ENCODE results near the gene PXDC1.
A peak's percentile ranks its signal among the peaks of the same experiment; 100 is the strongest.
"Not testable (repeated sequence)": the region's sequence is repeated elsewhere in the genome, so short reads cannot be mapped to it uniquely, and the experiment has no call there.

The PXDC1 gene

DNA sequence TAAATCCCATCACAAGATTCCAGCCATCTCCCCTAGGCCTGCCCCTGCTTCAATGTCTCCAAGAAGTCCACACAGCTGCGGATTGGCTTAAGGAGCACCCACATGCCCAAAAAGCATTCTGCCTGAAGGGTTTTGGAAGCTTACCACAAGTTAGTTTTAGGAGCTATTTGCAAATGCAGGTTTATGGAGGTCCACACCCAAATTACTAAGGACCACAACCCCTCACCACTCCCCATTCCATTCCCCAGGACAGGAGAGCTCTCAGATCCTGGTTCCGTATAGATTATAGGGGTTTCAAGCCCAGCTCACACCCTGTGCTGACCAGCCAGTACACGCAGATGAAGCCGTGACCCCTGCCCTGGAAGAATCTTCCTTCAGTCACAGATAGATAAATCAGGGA, 24.3 kb upstream of the PXDC1 start:
- Mint-ChIP-seq H3K27me3 (peaks cover 6 to 13% of the 10 kb centered on the region in 2 donors), H3K4me1 (peaks cover 10 to 15% of the 10 kb centered on the region in 2 donors), H3K36me3 (no peaks in the 10 kb centered on the region), H3K4me3 (no peak overlapping the region), H3K27ac (no peak overlapping the region), H3K9me3 (no peaks in the 10 kb centered on the region)
- DNase-seq (no peak), ATAC-seq (replicated peaks) (no peak)

DNA sequence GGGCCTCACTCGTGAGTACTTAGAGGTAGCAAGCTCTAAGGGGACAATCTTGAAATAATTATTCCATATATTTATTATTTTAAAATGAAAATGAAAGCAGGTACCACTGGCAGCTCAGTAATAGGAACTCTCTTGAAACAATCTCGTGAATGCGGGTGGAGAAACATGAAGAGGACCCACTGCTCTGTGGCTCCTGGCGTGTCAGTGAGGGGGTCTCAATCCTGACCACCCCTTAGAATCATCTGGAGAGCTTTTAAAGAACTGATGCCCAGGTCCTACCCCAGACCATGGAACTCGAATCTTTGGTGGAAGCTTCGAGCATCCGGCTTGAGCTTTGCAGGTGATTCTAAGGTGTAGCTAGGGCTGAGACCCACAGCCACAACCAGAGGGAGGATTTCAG, 23.9 kb upstream of the PXDC1 start:
- Mint-ChIP-seq H3K9me3 (no peaks in the 10 kb centered on the region), H3K4me3 (no peak overlapping the region), H3K36me3 (no peaks in the 10 kb centered on the region), H3K27ac (no peak overlapping the region), H3K4me1 (peaks cover 11 to 19% of the 10 kb centered on the region in 2 donors), H3K27me3 (peaks cover 6 to 13% of the 10 kb centered on the region in 2 donors)
- no peak for DNase-seq
- no peak for ATAC-seq (replicated peaks)

DNA sequence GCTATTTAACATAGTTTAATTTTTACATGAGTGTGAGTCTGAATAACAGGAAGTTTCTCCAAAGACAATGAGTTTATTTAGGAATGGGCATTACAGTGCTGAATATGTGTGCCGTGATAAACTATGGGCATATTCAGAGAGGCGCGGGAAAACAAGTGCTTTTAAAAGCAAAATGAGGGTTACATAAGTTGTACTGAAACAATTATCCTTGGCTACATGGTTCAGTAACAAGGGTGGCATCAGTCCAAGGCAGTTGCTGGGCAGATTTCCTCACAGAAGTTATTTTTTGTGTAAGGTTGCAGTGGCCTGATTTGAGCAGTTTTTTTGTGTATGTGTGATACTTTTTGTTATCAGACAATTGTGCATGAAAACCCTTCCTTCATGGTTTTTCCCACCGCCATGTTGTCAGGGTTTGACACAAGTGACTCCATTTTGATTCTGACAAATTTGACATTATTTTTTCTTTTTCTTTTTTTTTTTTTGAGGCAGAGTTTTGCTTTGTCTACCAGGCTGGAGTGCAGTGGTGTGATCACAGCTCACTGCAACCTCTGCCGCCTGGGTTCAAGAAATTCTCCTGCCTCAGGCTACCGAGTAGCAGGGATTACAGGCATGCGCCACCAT, 22.3 kb upstream of the PXDC1 start:
- peaks cover 23 to 35% of the 10 kb centered on the region in 2 donors for H3K4me1 Mint-ChIP-seq
- peaks cover 6 to 8% of the 10 kb centered on the region in 2 donors for H3K27me3 Mint-ChIP-seq
- DNase-seq (no peak), ATAC-seq (replicated peaks) (no peak)
- no peaks in the 10 kb centered on the region for H3K36me3 Mint-ChIP-seq
- H3K27ac Mint-ChIP-seq, result no peak overlapping the region
- H3K4me3 Mint-ChIP-seq, result no peak overlapping the region
- no peaks in the 10 kb centered on the region for H3K9me3 Mint-ChIP-seq

DNA sequence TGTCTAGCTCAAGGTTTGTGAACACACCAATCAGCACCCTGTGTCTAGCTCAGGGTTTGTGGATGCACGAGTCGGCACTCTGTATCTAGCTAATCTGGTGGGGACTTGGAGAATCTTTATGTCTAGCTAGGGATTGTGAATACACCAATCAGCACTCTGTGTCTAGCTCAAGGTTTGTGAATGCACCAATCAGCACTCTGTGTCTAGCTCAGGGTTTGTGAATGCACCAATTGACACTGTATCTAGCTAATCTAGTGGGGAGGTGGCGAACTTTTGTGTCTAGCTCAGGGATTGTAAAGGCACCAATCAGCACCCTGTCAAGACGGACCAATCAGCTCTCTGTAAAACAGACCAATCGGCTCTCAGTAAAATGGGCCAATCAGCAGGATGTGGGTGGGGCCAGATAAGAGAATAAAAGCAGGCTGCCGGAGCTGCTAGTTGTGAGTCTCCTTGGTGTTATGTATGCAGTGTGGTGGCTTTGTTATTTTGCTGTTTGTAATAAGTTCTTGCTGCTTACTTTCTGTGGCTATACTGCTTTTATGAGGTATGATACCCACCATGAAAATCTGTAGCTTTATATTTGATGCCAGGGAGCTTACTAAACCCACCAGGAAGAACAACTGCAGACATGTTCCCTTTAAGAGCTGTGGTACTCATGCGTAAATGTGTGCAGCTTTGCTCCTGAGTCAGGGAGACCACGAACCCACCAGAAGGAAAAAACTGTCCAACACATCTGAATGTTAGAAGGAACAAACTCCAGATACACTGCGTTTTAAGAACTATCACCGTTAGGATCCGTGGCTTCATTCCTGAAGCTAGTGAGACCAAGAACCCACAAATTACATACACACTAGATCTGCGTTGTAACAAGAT, 20.9 kb upstream of the PXDC1 start:
- not testable (repeated sequence) for H3K27ac Mint-ChIP-seq; H3K4me3 Mint-ChIP-seq; H3K9me3 Mint-ChIP-seq; H3K36me3 Mint-ChIP-seq; H3K27me3 Mint-ChIP-seq; ATAC-seq (replicated peaks); DNase-seq
- H3K4me1 Mint-ChIP-seq, result peaks cover 29 to 49% of the 10 kb centered on the region in 2 donors

DNA sequence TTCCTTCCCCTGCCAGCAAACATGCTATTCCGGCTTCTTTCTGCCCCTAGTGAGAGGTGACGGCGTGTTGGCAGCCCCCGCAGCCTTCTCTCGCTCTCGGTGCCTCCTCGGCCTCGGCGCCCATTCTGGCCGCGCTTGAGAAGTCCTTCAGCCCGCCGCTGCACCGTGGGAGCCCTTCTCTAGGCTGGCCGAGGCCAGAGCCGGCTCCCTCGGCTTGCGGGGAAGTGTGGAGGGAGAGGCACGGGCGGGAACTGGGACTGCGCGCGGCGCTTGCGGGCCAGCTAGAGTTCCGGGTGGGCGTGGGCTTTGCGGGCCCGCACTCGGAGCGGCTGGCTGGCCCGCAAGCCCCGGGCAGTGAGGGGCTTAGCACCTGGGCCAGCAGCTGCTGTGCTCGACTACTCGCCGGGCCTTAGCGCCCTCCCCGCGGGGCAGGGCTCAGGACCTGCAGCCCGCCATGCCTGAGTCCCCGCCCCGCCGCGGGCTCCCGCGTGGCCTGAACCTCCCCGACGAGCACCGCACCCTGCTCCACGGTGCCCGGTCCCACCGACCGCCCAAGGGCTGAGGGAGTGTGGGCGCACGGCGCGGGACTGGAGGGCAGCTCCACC, 20.0 kb upstream of the PXDC1 start:
- H3K4me3 Mint-ChIP-seq, result peak overlapping the region in 1 of 2 donors; percentile 71
- no peak for ATAC-seq (replicated peaks)
- H3K9me3 Mint-ChIP-seq, result no peaks in the 10 kb centered on the region
- H3K4me1 Mint-ChIP-seq, result peaks cover 25 to 51% of the 10 kb centered on the region in 2 donors
- peaks cover 0 to under 1% of the 10 kb centered on the region in 2 donors for H3K27me3 Mint-ChIP-seq
- no peaks in the 10 kb centered on the region for H3K36me3 Mint-ChIP-seq
- H3K27ac Mint-ChIP-seq, result no peak overlapping the region
- DNase-seq, result no peak

DNA sequence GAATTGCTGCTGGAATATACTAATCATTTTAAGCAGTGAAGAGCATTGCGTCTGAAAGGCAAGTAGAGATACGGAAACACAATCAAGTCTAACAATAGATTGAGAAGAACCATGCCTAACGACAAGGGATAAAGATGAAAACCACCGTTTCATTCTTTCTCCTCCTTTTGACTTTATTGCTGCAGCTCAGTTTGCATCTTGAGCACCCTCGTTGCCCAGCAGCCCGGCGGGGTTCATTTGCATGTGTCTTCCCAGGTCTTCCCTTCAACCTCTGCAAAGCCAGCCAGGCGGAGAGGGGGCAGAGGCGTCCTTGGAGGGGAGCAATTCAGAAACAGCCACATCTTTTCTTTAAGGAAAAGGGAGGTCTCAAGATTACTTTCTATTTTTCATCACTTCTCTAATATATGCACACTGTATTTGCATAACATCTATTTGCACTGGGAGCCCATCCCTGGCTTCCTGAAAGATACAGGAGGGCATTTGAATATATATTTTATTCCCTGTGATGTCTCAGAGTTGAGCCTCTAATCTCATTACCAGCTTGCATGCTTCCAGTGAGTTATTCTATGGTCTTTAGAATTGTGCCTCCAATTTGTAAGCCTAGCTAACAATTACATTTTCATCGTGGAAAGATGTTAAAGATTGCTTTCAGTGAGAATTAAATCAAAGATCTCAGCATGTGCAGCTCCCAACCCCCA, 18.7 kb upstream of the PXDC1 start:
- no peaks in the 10 kb centered on the region for H3K27me3 Mint-ChIP-seq
- H3K4me3 Mint-ChIP-seq, result peak overlapping the region; percentile 66 to 74
- H3K27ac Mint-ChIP-seq, result peak overlapping the region; percentile 97
- no peaks in the 10 kb centered on the region for H3K9me3 Mint-ChIP-seq
- H3K36me3 Mint-ChIP-seq, result no peaks in the 10 kb centered on the region
- H3K4me1 Mint-ChIP-seq, result peaks cover 37 to 64% of the 10 kb centered on the region in 2 donors
- DNase-seq, result no peak
- ATAC-seq (replicated peaks), result peak in 1 of 2 donors; percentile 26

DNA sequence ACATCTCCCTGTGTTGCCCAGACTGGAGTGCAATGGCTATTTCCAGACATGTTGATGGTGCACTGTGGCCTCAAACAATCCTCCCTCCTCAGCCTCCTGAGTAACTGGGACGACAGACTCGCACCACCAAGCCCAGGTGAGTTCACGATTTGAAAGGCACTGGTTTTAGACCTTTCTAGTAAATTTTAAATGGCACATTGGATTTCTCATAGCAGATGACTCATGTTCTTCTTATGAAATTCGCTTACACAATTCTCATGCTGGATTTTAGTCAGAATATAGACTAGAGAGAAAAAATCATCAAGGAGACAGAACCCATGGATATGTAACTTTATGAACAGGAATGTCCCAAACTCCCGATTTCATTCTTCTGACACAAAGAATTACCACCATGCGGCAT, 18.1 kb upstream of the PXDC1 start:
- no peaks in the 10 kb centered on the region for H3K27me3 Mint-ChIP-seq
- H3K4me1 Mint-ChIP-seq, result peaks cover 39 to 70% of the 10 kb centered on the region in 2 donors
- H3K27ac Mint-ChIP-seq, result peak overlapping the region; percentile 97
- DNase-seq (no peak), ATAC-seq (replicated peaks) (peak in 1 of 2 donors; percentile 31)
- H3K9me3 Mint-ChIP-seq, result no peaks in the 10 kb centered on the region
- H3K36me3 Mint-ChIP-seq, result no peaks in the 10 kb centered on the region
- peak overlapping the region; percentile 66 to 74 for H3K4me3 Mint-ChIP-seq

DNA sequence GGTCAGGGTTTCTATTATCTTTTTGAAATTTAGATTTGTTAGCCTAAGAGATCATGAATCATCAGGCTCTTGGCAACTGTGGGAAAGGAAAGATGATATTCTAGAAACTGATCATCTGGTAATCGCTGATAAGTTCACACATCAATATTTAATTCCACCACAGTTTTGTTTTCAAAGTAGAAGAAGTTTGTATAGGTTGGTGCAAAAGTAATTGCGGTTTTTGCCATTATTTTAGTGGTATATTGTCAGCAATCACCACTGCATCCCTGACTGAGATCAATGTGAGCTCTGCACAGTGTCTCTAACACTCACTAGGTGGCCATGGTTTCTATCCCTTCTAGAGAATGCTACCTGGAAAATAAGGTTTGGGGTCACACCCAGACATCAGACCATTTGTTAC, 17.0 kb upstream of the PXDC1 start:
- peaks cover 39 to 78% of the 10 kb centered on the region in 2 donors for H3K4me1 Mint-ChIP-seq
- no peaks in the 10 kb centered on the region for H3K27me3 Mint-ChIP-seq
- no peaks in the 10 kb centered on the region for H3K9me3 Mint-ChIP-seq

DNA sequence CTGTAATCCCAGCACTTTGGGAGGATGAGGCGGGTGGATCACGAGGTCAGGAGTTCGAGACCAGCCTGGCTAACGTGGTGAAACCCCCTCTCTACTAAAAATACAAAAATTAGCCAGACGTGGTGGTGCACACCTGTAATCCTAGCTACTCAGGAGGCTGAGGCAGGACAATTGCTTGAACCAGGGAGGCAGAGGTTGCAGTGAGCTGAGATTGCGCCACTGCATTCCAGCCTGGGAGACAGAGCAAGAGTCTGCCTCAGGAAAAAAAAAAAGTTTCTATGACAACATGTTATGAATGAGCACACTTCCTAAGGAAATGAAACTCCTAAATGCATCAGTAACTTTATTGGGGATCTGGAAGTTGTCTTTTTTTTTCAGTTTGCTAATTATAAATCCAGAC, 16.0 kb upstream of the PXDC1 start:
- DNase-seq; H3K36me3 Mint-ChIP-seq; ATAC-seq (replicated peaks); H3K9me3 Mint-ChIP-seq; H3K27me3 Mint-ChIP-seq: not testable (repeated sequence)
- Mint-ChIP-seq H3K27ac (peak overlapping the region; percentile 89), H3K4me3 (peak overlapping the region in 1 of 2 donors; percentile 17), H3K4me1 (peaks cover 39 to 78% of the 10 kb centered on the region in 2 donors)

More for the DNA sequence above, 17.0 kb upstream of the PXDC1 start:
- Mint-ChIP-seq H3K36me3 (no peaks in the 10 kb centered on the region), H3K27ac (no peak overlapping the region), H3K4me3 (no peak overlapping the region)
- DNase-seq (no peak), ATAC-seq (replicated peaks) (no peak)

DNA sequence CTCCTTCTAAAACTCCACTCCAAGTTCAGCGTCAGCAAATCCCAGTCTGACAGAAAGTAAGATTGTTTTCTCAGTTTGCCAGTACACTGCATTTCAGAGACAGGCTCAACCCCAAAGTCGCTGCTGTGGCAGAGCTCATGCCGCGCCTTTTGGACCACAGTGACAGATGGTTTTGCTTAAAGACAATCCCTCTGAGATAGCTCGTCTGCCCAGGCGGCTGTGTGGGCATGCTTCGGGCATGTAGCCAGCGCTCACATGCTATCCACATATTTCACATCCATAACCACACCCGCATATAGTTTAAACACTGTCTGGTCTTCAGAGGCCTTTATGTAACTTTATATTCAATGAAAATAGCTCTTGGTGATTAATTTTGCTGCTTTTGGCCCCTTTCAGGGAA, 14.7 kb upstream of the PXDC1 start:
- ATAC-seq (replicated peaks) (no peak), DNase-seq (no peak)
- Mint-ChIP-seq H3K27ac (peak overlapping the region; percentile 73), H3K27me3 (no peaks in the 10 kb centered on the region), H3K9me3 (no peaks in the 10 kb centered on the region), H3K4me1 (peaks cover 39 to 74% of the 10 kb centered on the region in 2 donors), H3K4me3 (peak overlapping the region; percentile 33 to 55), H3K36me3 (no peaks in the 10 kb centered on the region)

DNA sequence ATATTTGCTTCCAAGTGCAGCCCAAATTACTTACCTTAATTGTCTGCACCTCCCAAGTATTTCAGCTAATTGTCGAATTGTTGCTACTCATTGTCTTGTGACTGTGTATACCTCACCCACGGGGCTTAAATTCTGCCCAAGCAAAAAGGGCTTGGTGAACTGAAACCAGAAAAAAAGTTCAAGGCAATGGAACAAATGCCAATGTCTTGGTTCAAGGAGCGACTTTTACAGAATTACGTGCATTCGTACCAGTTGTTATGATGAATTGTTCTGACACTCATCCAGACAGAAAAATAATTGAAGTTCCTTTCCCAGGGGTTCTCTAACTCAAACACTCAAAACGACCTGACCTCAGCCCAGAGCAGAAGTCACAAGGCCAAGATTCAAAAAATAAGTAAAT, 13.9 kb upstream of the PXDC1 start:
- Mint-ChIP-seq H3K36me3 (no peaks in the 10 kb centered on the region), H3K27me3 (no peaks in the 10 kb centered on the region), H3K27ac (peak overlapping the region; percentile 96), H3K9me3 (no peaks in the 10 kb centered on the region), H3K4me1 (peaks cover 35 to 66% of the 10 kb centered on the region in 2 donors), H3K4me3 (peak overlapping the region; percentile 67 to 75)
- ATAC-seq (replicated peaks), result peak; percentile 77 to 83
- peak; percentile 47 for DNase-seq

DNA sequence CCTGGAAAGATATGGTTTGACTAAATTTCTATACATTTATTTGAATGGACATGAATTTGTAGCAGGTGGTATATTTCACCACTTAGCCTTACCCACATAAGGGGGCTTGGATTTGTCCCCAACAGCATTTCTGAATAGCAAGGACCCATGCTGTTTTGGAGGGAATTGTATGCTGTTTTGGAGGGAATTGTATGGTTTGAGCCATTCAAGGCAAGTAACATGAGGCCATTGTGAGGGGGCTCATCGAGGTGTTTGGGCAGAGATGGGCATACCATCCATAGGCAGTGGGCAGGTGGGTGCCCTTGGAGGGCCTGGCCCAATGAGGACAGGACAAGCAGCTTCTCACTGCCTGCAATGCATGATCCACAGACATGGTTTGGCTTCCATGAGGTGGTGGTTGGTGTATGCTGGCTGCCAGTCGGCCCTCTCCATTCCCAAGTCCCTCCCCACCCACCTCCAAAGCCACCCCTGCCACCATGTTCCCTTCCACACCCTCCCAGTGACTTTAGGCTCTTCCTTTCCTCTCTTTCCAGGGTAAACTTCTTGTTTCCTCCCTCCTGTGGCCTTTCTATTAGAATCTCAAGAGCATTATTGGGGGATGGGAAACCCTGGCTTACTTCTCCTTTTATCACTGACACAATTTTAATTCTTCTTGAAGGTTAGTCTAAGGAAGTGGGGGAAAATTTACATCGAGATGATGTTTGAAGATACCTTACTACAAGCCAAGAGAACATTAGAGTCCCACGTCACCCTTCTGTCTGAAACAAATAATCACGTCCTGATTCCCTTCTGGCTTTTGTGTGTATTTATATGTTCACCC, 13.2 kb upstream of the PXDC1 start:
- peaks cover 30 to 59% of the 10 kb centered on the region in 2 donors for H3K4me1 Mint-ChIP-seq

DNA sequence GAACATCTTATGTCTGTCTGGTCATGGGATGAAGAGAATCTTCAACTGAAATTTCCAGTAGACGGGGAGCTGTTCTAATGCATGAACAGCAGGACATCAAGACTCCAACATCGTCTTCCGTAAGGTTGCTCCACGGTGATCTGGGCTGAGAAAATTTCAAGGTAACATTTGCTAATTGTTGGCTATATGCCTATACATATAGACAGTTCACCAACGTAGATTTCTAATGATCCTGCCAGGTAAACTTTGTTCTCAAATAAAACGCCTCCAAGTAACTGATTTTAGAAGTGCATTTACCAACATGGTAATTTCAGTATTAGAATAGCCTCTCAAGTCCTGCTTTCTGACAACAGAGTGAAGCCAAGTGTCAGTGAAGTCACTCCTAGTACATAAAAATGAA, 11.3 kb upstream of the PXDC1 start:
- Mint-ChIP-seq H3K27ac (no peak overlapping the region), H3K4me3 (no peak overlapping the region), H3K9me3 (no peaks in the 10 kb centered on the region), H3K4me1 (peaks cover 26 to 41% of the 10 kb centered on the region in 2 donors), H3K36me3 (no peaks in the 10 kb centered on the region), H3K27me3 (no peaks in the 10 kb centered on the region)
- DNase-seq (no peak), ATAC-seq (replicated peaks) (no peak)

More for the DNA sequence above, 13.2 kb upstream of the PXDC1 start:
- DNase-seq (no peak), ATAC-seq (replicated peaks) (peak; percentile 46 to 53)
- Mint-ChIP-seq H3K27ac (peak overlapping the region; percentile 96), H3K4me3 (peak overlapping the region; percentile 67 to 75), H3K36me3 (no peaks in the 10 kb centered on the region), H3K9me3 (no peaks in the 10 kb centered on the region), H3K27me3 (no peaks in the 10 kb centered on the region)
